ENCODE data around the gene PSMD2.
"Not testable (repeated sequence)": the region's sequence is repeated elsewhere in the genome, so short reads cannot be mapped to it uniquely, and the experiment has no call there.

Gene PSMD2

DNA sequence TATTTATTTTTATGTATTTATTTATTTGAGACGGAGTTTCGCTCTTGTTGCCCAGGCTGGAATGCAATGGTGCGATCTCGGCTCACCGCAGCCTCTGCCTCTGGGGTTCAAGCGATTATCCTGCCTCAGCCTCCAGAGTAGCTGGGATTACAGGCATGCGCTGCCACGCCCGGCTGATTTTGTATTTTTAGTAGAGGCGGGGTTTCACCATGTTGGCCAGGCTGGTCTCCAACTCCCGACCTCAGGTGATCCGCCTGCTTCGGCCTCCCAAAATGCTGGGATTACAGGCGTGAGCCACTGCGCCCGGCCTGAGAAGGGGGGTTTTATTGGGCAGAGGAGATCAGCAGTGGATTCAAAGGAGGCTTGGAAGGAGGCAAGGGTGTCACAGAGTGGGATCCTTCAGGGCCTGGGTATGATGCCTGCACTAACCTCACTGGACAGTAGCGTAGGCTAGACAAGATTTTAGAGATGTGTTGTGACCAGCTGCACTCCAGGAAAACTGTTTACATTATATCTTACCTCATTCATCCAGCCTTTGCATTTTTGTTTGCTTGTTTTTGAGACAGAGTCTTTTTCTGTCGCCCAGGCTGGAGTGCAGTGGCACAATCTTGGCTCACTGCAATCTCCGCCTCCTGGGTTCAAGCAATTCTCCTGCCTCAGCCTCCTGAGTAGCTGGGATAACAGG is 40.6 kb downstream of the PSMD2 start:
- DNase-seq (ENCODE audit: low read depth) = not testable (repeated sequence)

- DNase-seq (ENCODE audit: low read depth) = no peak
Measured at GRCh38 chr3:184341925-184342324, 42.9 kb downstream of the PSMD2 start.

GRCh38 chr3:184343200-184343876 is 44.3 kb downstream of the PSMD2 start:
- no peak for DNase-seq (ENCODE audit: low read depth)

DNA sequence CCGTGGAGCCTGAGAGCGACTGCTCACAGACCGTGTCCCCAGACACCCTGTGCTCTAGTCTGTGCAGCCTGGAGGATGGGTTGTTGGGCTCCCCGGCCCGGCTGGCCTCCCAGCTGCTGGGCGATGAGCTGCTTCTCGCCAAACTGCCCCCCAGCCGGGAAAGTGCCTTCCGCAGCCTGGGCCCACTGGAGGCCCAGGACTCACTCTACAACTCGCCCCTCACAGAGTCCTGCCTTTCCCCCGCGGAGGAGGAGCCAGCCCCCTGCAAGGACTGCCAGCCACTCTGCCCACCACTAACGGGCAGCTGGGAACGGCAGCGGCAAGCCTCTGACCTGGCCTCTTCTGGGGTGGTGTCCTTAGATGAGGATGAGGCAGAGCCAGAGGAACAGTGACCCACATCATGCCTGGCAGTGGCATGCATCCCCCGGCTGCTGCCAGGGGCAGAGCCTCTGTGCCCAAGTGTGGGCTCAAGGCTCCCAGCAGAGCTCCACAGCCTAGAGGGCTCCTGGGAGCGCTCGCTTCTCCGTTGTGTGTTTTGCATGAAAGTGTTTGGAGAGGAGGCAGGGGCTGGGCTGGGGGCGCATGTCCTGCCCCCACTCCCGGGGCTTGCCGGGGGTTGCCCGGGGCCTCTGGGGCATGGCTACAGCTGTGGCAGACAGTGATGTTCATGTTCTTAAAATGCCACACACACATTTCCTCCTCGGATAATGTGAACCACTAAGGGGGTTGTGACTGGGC is 45.7 kb downstream of the PSMD2 start:
- DNase-seq (ENCODE audit: low read depth) = no peak

- DNase-seq (ENCODE audit: low read depth) = no peak
Measured at GRCh38 chr3:184345317-184346144, 46.5 kb downstream of the PSMD2 start.

DNA sequence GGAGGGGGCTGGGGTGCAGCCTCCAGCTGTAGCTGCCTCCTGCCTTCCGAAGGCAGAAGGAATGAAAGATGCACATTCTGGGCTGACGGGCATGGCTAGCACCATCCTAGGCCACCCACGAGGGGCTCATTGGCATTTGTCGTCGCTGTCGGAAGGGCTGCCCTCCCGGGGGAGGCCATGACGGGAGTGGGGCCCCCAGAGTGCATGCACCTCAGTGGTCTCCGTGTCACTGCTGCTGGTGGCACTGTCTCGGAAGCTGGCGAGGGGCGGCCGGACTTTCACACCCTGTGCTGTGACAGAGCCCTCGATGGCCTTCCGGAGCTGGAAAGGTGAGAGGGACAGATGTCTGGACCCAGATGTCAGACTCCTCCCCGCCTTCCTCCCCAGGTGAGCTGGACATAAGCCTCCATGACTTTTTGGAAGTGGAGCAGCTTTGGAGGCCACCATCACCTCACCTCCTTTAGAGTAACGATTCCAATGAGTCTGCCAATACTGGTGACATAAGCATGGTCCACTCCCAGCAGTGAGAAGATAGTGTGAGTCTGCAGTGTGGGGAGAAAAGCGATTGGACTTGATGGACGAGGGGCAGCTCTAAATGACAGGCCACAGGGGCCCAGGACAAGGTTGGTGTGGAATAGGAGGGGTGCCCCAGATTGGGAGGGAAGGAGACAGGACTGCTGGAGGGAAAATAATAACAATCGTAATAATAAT is 47.6 kb downstream of the PSMD2 start:
- no peak for DNase-seq (ENCODE audit: low read depth)

GRCh38 chr3:184347321-184348056 is 48.4 kb downstream of the PSMD2 start:
- no peak for DNase-seq (ENCODE audit: low read depth)

- DNase-seq (ENCODE audit: low read depth) = no peak
Measured at GRCh38 chr3:184348057-184348382, 49.0 kb downstream of the PSMD2 start.

DNA sequence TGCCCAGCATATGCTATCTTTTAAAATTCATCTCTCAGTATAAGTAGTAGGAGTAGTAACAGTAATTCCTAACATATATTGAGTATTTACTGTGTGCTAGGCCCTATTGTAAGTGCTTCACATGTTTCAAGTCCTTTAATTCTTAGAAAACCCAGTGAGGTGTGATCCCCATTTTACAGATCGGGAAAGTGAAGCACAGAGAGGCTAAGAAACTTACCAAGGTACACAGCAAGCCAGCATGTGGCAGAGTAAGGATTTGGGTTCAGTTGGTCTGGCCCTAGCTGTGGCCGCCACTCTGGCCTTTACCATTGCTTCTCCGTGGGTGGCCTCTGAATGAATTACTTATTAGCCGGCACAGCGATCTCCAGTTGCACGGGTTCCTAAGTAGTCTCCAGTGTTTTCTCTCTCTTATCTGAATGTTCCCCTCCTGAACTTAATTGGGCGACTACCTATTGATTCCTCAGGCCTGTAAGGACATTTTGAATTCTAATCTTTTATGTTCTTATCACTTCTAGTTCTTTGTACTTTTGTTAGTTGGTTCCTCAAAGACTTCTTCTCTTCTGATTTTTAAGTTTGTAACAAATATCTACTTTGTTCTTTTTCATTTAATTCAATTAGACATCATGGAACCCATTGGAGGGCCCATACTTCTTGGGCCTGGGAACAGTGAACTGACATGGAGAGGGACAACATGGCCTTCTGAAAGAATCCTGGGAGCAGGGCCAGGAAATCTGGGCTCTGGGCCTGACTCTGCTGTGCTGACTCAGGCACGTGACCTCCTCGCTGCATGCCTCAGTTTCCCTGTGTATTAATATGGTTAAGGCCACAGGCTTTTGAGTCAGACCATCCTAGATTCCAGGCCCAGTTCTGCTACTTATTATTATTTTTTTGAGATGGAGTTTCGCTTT is 50.8 kb downstream of the PSMD2 start:
- no peak for DNase-seq (ENCODE audit: low read depth)

- DNase-seq (ENCODE audit: low read depth) = no peak
Measured at GRCh38 chr3:184350618-184351017, 51.6 kb downstream of the PSMD2 start.

DNA sequence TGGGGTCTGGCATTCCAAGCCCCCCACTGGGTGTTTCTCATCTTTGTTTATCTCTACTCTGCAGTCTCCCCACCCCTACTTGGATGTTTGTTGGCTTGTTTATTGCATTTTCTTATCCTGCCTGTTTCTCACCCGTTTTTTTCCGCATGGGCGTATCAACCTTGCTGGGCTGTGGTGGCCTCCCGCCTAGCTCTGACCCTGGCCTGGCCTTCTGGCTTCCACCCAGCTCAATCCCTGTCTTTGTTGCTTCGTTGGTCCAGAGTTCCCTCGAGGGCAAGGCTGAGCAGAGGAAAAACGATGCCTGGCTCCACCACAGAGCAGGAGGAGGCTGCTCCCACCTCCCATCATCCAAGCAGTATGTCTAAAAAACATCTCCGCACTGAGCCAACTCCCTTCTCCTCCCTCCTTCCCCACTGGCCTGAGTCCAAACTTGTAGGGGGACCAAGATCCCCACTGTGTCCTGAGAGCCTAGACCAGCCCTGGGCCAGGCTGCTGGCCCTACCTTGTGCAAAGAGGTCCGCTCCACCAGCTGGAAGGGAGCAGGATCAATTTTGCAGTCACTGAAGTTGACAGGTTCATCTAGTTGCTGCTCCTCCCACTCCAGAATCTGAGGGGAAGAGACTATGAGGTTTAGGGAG is 52.6 kb downstream of the PSMD2 start:
- DNase-seq (ENCODE audit: low read depth) = no peak

DNA sequence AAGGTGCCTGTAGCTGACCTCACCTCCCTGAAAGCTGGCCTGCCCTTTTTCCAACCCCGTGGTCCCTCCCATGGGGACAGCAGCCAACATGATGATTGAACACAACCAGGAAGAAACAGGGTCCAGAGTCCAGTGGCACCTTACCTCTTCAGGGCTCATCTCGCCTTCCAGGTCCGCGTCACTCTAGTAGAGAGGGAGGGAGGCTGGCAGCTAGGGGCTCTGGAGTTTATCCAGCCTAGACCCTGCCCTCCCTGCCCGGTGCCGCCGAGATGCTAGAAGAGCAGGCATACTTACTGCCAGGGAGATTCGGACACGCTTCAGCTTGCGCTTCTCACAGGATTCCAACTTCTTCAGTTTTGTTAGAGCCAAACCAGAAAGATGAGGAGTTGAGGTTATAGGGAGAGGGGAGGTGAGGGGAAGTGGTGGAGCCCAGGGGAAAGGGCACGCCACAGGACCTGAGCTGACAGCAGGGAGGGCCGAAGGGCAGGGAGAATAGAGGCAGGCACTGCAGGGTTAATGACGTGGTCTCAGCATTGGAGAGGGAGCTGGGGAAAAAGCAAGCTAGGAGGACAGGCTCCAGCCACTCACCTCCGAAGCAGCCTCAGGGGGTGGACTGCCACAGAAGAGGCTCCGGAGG is 53.2 kb downstream of the PSMD2 start:
- no peak for DNase-seq (ENCODE audit: low read depth)

DNA sequence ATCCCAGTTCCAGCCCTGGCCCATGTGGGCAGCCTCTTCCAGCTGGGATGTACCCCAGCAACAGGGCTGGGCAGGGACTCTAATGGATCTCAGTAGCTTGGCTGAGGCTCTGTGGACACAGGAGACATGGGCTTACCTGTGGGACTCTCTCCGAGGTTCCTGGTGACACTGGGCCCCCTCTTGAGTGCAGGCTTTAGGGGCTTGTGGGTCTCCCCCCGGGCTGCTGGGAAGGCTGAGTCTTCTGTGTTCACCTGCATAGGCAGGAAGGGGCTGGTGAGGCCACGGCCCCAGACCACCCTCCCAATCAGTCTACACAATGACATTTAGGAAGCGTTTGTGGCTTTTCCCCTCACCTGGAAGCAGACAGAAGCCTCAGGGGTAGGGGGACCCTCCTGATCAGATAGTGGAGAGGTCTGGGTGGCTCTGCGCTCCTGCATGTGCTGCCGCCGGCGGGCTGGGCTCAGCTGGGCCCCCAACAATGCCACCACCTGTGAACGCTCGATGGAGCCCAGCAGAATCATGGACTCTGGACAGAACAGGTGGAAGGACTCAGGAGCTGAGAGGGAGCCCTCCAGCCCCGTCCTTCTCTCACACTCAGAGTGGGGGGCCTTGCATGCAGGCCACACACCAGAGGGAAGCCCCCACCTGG is 54.0 kb downstream of the PSMD2 start:
- DNase-seq (ENCODE audit: low read depth) = no peak

- DNase-seq (ENCODE audit: low read depth) = no peak
Measured at GRCh38 chr3:184353546-184353941, 54.5 kb downstream of the PSMD2 start.

GRCh38 chr3:184354121-184354728 is 55.2 kb downstream of the PSMD2 start:
- peak; percentile 44 for DNase-seq (ENCODE audit: low read depth)

DNA sequence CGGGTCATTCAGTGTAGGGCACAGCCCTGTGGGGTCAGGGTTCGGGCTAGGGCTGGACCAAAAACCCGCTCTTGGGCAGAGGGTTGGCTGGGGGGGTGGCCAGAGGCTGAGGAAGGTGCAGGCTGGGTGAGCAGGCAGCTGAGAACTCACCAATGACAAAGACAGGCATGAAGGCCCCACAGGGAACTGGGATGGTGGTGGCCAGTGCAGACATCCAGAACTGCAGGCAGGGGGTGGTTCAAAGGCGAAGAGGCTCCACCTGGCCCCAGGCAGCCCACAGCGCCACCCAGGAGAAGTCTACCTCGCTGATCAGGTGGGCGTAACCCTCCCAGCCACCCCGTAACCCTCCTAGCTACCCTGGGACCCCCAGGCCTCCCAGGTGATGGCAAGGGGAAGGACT is 55.7 kb downstream of the PSMD2 start:
- no peak for DNase-seq (ENCODE audit: low read depth)

DNA sequence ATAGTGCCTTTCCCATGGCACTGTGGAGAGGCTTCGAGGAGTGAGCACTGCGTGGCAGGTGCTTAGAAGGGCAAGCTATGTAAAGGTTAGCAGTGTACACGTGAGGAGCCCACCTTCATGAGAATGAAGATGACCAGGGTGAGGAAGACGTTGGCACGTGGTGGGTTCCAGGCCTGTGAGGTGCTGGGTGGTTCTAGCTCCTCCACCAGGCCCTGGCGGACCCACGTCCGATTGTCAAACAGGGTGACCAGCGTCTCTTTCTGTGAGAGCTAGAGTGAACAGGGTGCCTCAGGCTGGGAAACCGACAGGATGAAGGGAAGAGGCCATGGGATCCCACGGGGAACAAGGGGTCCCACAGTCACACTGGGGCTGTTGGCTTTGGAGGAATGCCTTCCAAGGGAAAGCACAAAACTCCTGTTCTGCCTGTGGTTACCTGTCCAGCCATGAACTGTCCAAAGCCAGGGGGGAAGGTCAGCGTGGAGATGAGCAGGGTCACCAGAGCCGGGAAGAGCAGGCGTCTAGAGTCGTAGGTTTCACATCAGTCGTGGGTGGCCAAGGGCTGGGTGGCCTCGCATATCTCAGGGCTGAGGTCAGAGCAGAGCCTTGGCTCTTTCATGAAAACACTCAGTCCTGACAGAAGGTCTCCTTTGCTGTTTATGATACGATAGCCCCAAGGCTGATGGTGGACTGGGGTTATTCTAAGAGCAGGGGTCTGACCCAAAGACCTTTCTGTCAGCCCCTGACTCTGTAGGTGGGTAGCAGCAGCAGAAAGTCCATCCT is 56.4 kb downstream of the PSMD2 start:
- DNase-seq (ENCODE audit: low read depth) = no peak
